Stimulated activated CD4-positive, alpha-beta T cell treated with anti-CD3 and anti-CD28 coated beads, Interleukin-4, amount 100 ng/mL, for 4 hours (primary cell): Measurements from ENCODE around the gene GPR84.

Experiments
- DNase-seq, 2 experiments: peaks; one replicate each; pipeline ENCODE4 v3.0.0-alpha.2; 2020

The GPR84 gene

DNA sequence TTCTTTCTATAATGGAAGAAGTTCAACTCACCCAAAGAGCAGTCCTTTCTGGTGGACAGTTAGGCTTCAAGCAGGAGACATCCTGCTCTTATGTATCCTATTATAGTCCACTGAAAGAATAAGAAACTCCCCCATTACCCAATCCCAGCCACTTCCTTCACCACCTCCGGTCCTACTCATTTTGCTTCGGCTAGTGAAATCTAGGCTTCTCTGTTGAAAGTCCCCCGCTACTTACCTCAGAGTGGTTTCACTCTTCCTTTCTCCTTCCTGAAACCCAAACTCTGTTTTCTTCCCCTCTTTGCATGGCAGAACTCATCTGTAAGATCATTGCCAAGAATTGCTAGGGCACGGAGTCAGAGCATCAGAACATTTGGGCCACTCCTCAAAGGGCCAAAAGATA, at the start of gene GPR84:
TSS of gene GPR84 (minus strand) at position 74 of the 400 bp plus-strand sequence. CDS start 635 bp downstream, outside the sequence.
- DNase-seq = no peak

DNA sequence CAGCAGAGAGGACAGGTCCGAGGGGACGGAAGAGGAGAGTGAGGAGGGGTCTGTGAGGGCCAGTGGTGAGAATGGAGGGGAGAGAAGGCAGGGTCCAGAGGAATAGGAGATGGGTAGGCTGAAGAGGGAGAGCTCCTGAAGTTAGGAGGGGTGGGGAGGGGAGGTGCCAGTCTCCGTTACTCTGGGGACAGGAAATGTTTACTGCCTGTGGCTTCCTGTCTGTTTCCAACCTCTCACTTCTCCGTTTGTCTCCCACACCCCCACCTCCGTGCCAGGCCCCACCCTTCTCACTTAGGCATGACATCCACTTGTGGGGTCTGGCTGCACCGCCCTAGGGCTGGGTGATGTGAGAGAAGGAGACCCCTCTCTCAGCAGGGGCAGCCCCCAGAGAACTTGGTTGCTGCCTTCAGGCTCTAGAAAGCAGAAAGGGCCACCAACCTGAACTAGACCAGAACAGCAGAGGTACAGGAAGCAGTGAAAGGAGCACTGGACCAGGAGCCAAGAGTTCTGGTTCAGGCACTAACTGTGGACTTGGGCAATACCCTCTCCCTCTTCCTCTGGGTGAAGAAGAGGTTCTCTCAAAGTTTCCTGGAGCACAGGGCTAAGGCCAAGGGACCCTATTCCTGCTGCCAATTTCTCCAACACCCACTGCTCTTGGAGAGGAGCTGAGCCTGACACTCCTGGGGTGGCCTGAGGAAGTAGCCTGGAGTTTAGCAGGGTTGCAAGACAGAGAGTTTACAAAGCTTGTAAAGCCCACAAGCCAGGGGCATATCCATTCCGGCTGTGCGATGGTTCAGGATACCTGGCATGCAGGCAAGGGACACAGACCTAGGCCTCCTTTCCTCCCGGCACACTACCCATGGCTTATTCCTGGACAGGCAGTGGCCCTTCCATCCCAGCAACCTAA, 49.3 kb upstream of the GPR84 start:
- peak; percentile 30 to 67 for DNase-seq

DNA sequence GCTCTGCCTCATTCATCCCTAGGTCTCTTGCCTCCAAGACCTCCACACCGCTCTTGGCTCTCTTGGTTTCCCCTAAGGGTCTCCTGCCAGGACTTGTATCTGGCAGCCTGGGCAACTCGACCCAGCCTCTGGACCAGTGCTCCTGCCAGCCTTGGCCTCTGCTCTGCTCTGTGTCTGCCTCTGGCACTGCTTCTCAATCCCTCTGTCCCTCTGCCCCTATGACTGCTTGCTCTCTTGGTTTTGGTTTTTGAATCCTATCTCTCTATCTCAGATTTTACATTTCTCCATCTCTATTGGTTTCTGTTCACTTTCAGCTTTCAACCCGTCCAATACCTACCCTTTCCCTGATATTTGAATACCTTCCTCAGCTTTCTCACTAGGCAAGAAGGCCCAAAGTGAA, 48.5 kb upstream of the GPR84 start:
- no peak for DNase-seq

DNA sequence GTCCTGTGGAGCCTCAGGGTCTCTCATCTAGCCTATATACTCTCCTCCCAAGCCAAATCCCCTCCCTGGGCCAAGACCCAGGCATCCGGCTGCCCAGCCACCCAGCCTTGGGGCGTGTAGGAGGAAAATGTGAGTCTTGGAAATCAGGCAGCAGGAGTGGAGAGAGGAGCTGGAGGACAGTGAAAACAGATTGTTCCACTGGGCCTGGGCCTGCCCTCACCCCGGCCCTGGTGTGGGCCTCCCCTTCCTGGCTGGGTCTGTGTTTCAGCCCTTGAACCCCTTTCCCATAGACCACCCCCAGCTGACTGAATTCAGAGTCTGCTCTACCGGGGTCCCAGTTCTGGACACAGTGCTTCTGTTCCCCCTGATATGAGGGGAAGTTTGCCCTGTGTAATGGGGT, 48.1 kb upstream of the GPR84 start:
- no peak for DNase-seq

DNA sequence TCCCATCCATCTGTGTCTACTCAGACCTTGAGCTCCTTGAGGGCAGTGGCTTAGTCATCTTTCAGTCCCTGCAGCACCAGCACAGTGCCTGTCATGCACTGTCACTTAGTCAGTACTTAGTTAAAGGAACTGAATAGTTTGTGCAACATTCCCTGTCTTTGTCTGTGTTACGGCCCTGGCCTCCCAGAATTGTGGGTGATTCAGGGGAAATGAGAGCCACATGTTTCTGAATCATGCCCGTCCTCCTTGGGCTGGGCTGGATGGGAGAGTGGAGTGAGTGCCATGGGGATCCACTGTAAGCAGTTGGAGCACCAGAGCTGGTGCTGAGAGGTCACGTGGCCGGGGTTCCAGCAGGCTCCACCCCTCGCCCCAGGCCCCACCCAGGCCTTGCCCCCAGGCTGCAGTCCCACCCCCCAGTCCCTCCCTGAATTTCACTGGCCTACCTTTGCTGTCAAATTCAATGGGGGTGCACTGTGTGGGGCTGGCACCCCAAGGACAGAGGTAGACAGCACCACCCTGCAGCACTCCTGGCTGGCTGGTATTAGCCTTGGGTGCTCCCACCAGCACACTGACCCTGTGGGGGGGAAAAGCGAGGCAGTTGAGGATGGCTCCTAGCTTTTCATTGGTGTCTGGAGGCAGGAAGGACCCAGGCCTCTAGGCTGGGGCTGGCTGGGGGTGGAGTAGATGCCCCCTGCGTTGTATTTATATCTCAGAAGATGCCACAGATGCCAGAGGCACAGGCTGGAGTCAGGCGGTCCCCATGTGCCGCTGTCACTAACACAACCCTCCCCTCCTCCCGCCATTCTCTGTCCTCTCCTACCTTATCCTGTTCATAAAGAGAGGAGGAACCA, 47.3 kb upstream of the GPR84 start:
- DNase-seq = peak; percentile 42 to 46

DNA sequence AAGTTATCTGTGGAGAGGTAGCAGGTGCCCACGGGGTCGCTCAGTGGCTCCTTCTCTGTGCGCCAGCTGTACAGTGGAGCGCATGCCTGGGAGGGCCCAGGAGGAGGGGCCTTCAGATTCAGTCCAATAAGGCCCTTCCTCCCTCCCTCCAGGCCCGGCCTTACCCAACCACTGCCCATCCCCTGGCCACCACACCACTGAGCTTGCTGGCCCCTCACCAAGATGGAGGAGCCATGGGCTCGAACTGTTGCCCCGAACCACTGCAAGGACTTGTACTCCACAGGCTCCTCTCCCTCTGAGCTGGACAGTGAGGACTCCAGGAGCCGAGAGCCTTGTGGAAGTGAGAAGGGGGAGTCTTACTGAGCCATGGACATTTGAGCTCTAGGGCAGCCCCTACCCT, 45.0 kb upstream of the GPR84 start:
- DNase-seq = no peak

DNA sequence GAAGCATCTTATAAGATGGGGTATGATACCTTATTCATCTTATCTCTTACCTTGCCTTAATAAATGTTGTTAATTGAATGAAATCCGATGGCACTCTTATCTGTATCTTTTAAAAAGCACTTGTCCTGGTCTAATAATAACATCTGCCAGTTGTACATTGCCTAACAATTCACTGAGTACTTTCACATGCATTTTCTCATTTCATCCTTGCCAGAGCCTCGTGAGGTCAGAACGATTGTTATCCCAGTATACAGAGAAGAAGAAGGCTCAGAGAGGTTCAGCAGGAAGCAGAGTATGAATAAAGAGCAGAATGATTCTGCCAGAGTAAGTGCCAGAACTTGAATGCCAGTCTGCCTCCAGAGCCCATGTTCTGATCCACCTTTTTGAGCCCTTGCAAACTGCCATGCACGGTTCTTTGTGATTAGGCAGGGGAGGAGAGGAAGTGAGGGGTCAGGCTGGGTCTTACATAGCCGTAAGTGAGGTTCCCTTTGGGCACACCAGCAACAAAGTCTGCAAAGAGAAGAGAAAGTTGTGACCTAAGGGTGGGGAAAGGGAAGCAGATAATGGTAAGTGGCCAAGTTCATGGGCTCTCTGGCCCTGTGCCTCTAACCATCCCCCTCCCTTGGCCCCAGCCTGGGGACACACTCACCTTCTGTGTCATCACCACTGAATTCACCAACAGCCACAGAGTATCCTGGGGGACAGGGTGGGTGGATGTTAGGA, 43.1 kb upstream of the GPR84 start:
- DNase-seq = no peak

DNA sequence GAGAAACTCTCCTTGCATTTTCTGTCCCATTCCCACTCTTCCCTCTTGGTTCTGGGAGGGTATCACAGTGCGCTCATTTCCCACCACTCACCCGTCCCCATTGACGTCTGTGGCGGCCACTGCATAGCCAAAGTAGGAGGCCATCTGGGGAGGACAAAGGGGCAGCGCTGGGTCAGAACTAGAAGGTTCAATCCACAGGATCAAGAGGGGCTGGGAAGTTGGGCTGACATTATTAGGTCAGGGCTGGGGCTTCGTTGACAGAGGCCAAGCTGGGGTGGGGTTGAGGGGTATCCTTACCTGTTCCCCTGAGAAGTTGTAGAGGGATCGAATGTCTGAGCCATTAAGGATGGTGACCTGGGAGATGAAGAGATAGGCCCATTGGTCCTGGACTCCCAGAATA, 41.3 kb upstream of the GPR84 start:
- DNase-seq = no peak

DNA sequence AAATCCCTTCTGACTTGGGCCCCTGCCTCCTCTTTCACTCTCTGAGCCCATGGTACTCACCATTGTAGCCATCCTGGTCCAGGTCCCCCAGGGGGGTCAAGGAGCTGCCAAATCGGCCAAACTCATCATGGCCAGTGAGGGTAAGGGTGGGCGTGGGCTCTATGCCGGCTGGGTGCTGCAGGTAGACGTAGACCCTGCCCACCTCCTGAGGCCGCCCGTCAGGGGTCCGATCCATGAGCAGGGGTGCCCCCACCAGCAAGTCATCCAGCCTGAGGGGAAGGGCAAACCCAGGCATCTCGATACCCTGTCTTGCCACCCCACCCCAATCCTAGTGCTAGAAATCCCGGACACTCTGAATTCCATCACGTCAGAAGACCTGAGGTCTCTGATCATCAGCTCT, 40.8 kb upstream of the GPR84 start:
- no peak for DNase-seq

DNA sequence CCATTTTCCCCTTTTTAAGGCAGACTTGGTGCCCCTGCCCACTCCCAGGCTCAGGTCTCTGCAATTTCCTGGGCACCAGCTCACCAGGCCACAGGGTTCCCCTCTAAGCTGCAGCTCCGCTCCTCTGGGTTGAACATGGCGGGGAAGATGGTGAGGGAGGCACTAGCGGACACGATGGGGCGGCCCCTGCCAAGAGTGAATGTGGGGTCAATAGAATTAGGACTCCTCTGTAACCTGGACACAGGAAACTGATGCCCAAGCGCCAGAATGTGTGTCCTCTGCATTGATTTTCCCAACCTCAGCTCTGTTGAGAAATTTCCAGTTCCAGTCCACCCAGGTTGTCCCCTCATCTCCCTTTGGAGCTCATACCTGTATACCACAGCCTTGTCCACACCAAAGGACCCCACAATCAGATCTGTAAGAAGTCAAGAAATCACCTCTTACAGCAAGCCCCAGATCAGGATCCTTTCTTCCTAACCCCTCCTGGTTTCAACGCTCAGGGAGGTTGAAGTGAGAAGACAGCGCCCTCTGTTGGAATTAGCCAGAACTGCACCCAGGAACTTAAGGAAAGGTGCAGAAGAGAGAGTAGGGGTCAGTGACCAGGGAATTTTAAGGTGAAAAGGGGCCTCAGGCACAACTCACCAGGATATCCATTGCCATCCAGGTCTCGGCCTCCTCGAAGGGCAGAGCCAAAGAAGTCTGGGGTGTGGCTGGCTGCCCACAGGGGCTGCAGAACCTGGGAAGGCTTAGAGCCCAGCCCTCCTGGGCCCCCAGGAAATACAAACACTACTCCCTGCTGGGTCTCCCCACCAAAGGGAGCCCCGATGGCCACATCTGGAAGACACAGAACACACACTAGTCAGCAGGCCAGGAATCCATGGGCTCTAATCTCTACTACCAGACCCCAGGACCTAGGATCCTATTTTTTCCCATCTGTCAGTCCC, 40.0 kb upstream of the GPR84 start:
- peak; percentile 36 to 58 for DNase-seq

DNA sequence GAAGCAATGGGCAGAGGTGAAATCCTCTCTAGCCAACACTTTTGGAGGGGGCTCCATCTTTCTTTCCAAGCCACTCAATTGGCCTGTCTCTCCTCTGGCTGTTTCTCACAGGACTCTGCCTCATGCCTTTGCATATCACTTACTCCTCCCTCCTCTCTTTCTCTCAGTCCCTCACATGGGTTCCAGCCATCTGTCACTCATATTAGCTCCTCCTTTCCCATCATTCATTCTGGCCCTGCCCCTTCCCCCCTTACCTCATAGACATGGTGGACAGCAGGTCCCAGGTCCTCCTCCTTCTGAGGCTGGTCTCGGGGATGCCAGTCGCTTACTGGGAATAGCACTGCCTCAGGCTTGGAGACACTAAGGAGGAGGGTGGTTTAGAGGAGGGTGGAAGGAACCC, 36.8 kb upstream of the GPR84 start:
- no peak for DNase-seq

DNA sequence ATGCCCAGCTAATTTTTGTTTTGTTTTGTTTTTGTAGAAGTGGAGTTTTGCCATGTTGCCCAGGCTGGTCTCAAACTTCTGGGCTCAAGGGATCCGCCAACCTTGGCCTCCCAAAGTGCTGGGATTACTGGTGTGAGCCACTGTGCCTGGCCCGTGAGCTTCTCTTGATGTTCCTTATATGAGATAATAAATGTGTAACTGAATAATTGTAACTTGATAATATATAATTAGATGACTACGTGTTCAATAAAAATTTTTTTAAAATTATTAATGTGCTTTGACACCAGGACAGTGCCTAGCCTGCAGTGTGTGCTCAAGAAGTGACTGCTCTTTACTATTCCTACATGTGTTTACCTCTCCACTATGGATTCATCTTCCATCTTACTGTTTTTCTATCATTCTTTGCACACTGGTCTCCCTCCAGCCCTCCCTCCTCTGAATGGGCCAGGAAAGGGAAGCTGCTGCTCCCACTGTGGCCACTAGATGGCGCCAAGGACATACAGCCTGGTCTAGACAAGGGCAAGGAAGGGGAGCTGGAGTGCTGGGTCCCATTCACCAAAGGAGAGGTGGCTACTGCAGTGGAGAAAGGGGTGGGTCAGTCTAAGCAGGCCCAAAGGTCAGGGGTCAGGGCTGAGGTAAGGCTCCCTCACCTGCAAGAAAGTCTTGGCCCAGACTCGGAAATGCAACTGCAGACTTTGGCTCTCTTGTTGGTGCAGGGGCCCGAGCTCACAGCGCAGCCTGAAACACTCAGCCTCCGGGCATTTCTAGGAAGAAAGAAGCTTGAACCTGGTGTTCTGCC, 34.9 kb upstream of the GPR84 start:
- peak; percentile 78 to 82 for DNase-seq

DNA sequence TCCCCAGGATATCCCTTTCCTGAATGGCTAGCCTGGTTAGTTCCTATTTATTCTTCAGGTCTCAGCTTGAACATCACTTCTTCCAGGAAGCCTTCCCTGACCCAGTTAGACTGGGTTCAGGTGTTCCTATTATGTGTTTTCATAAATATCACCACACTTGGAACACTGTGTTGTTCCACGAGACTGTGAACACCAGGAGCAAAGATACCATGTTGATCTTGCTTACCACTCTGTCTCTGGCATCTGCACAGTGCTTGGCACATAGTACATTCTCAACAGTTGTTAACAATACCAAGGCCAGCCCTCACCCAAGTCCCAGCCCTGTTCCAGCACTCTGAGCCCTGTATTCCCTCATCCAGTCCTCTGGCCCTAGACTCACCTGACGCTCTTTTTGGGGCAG, 33.9 kb upstream of the GPR84 start:
- no peak for DNase-seq

DNA sequence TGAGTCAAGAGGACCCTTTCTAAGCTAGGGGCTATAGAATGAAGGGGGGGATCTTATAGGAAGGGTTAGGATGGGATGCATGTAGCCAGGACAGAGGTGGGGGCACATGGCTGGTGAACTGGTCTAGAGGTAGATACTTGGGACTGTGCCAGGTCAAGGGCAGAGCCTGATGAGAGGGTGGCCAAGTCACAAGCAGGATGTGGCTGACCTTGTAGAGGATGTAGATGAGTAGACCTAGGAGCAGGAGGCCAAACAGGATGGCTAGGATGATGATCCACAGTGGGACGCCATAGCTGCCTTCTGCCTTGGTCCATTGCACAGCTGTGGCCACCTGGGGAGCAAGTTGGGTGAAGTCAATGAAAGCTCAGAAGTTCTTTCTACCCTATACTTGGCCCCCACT, 32.9 kb upstream of the GPR84 start:
- no peak for DNase-seq

DNA sequence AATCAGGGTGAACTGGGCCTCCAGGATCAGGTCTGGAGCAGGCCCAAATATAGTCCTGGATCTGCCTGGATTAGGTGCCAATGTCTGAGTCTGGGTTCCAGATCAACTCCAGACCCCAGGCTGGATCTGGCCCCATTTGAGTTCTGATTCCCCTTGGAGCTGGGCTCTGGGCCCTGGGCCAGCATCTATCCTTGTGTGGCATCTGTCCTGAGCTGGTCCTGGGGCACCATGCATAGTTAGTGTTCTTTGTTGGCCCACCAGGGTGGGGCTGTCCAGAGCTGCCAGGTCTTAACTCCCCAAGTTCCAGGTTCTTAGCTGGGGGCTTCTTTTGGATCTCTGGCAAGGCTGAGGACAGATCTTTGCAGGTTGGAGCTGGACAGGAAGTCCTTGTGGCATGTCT, 31.3 kb upstream of the GPR84 start:
- DNase-seq = no peak

DNA sequence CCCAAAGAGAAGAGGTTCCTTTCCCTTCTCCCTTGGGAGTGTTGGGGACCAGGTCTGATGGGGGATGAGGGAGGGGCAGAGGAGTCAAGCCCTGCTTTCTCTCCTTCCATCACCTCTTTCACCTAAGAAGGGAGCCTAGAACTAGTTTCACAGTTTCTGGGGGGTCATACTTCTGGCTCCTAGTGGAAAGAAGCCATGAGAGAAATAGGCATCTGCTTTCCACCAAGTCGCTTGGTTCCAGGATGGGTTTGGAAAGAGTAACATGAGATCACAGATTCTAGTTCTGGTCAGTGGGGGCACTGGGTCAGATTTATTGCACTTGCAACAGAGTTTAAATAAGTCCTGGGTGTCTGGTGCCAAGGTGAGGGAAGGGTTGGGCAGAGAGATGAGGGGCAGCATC, 30.7 kb upstream of the GPR84 start:
- DNase-seq = no peak

DNA sequence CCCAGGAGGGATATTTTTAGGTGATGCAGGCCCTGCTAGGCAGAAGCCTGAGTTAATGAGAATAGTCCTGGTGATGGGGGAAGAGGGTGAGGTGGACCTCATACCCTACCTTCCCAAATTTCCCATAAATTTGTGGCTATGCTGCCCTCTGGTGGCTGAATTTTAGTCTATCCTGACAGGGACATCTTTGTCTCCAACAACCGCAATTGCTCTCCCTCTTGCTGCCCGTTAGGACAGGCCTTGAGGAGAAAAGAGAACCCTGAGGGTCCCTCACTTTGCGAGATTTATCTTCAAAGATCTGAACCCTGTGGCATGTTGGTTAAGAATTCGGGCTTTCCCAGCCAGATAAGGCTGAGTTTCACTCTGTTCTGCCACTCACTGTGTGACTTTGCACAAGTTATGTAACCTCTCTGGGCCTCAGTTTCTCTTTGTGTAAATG, 30.0 kb upstream of the GPR84 start:
- DNase-seq = no peak

DNA sequence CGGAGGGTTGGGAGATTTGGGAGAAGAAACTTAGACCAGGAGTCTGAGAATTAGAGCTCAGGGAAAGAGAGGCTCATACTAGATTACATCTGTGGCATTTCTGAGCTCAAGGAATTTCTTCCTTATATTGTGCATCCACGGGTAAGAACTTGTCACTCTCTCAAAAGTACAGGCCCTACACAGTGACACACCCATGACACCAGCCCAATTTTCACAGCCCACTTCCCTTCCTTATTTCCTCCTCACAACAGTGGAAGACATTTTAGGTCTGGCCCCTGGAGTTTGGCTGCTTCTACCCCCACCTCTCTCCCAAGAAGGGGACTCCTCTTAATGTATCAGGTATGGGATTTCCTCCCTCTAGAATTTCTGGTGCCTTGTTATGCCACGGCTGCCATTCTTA, 29.5 kb upstream of the GPR84 start:
- no peak for DNase-seq

DNA sequence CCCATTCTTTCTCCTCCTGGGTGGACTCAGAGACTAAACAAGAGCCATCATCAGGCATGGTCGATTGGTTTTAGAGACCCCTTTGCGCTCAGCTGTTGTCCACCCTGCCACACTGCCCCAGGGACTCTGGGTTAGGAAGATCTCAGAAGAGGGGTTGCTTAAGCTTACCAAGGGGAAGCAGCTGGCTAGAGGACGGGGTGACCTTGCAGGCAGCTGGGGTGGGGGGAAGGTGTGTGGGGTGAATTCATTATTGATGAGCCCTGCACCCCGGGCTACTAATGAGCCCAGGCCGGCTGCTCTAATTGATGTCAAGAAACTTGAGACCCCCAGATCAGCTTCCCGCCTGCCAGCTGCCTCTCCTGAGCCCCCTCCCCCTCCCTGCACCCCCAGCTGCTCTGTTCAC, 28.9 kb upstream of the GPR84 start:
- DNase-seq = no peak

DNA sequence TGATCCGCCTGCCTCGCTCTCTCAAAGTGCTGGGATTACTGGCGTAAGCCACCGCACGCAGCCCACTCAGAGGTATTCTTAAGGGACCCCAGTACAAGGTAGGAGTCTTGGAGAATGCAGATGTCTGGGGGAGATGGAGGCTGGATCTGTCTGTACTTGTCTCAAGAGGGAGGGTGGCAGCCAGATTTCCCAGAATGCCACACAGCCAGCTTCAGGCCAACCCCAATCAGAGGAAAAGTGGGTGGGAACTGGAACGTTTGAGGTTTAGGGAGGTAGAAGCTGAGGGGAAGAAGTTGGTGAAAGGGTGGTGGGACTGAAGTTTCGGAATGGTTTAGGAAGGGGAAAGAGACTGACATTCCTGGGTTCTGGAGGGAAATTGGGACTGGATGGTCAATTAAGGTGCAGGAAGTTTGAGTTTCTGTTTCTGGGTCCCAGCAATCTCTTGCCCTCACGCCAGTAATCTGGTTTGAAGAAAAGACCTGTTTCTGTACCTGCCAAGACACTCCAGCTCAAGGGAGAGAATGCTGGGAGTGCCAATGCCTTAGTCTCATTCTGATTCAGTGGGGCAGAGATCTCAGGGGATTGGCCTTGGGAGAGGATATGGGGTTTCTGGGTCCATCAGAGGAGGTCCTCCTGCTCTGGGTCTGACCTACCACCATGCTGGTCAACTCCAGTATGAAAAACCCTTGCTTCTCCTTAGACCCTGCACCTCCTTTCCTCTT, 28.4 kb upstream of the GPR84 start:
- no peak for DNase-seq
